ENCODE data around the gene SMCHD1. TPM values are rescaled to one million over a fixed set of nuclear protein-coding genes. Genes with fewer than 3 reads are reported as not detected.

The SMCHD1 gene
- total RNA-seq, 2 experiments from 2014 or later, result 137 to 142 TPM

Other genes with a start within 250 kb of the SMCHD1 start
- 10 to 100 TPM; 22.2 to 22.3 TPM for gene METTL4, start 84.2 kb upstream of the SMCHD1 start, total RNA-seq
- gene NDC80, start 84.2 kb upstream of the SMCHD1 start, total RNA-seq, result 100 to 1,000 TPM in 1 of 2 experiments, 10 to 100 TPM in 1; 91.3 to 103 TPM
- 10 to 100 TPM; 32.7 to 34.6 TPM for gene EMILIN2, start 191.3 kb downstream of the SMCHD1 start, total RNA-seq